GM18507 (cell line): ENCODE data around the gene TBX10.
"Not testable (repeated sequence)": the region's sequence is repeated elsewhere in the genome, so short reads cannot be mapped to it uniquely, and the experiment has no call there.

Source experiments
- DNase-seq: peaks from one replicate; pipeline ENCODE4 v3.0.0; 2011; ENCODE audit warnings: low read depth; ENCODE audit not compliant: insufficient read length; ENCODE audit errors: extremely low spot score
- FAIRE-seq: peaks from 2 replicates; lab custom pipeline; 2011; peaks lifted over from hg19 to GRCh38; lab: Jason Lieb, UNC

The TBX10 gene

GRCh38 chr11:67621928-67622327 lies 17.6 kb downstream of the TBX10 start:
- FAIRE-seq, DNase-seq: not testable (repeated sequence)

GRCh38 chr11:67620621-67621020 lies 18.9 kb downstream of the TBX10 start:
- not testable (repeated sequence) for FAIRE-seq, DNase-seq

GRCh38 chr11:67619683-67620618 lies 19.6 kb downstream of the TBX10 start:
- not testable (repeated sequence) for FAIRE-seq, DNase-seq

- DNase-seq, FAIRE-seq: not testable (repeated sequence)
Observed at GRCh38 chr11:67618901-67619659, 20.5 kb downstream of the TBX10 start.

GRCh38 chr11:67617243-67617953 lies 22.2 kb downstream of the TBX10 start:
- DNase-seq (no peak), FAIRE-seq (no peak)

GRCh38 chr11:67616431-67617242 lies 22.9 kb downstream of the TBX10 start:
- FAIRE-seq (no peak), DNase-seq (no peak)

- no peak for DNase-seq
- no peak for FAIRE-seq
Observed at GRCh38 chr11:67615728-67616430, 23.7 kb downstream of the TBX10 start.

GRCh38 chr11:67614730-67615714 lies 24.5 kb downstream of the TBX10 start:
- no peak for DNase-seq
- peak; percentile 42 for FAIRE-seq

GRCh38 chr11:67613960-67614715 lies 25.4 kb downstream of the TBX10 start:
- FAIRE-seq = peak; percentile 99
- DNase-seq = peak; percentile 59

GRCh38 chr11:67613313-67613959 lies 26.1 kb downstream of the TBX10 start:
- no peak for DNase-seq
- FAIRE-seq = no peak

GRCh38 chr11:67612751-67613150 lies 26.8 kb downstream of the TBX10 start:
- FAIRE-seq (no peak), DNase-seq (no peak)

GRCh38 chr11:67611704-67612587 lies 27.6 kb downstream of the TBX10 start:
- no peak for FAIRE-seq

GRCh38 chr11:67611165-67611564 lies 28.4 kb downstream of the TBX10 start:
- FAIRE-seq (no peak), DNase-seq (no peak)

More at GRCh38 chr11:67611704-67612587, 27.6 kb downstream of the TBX10 start:
- DNase-seq = no peak

GRCh38 chr11:67610302-67610868 lies 29.2 kb downstream of the TBX10 start:
- no peak for DNase-seq
- FAIRE-seq = no peak

- DNase-seq (no peak), FAIRE-seq (no peak)
Observed at GRCh38 chr11:67609316-67609715, 30.2 kb downstream of the TBX10 start.
